Smooth muscle cell of trachea (primary cell): ENCODE measurements around the gene TTL. TPM values are rescaled to one million over a fixed set of nuclear protein-coding genes. Genes with fewer than 3 reads are reported as not detected.

Source experiments
- total RNA-seq: library from RNA; depleted of rRNA; stranded (reverse); fragments of >200 nt; gene quantifications from 2 replicates; pipeline ENCODE4 v1.2.1, GENCODE V29; 2014

The TTL gene
- total RNA-seq = 35.1 and 37.7 TPM in 2 replicates

DNA sequence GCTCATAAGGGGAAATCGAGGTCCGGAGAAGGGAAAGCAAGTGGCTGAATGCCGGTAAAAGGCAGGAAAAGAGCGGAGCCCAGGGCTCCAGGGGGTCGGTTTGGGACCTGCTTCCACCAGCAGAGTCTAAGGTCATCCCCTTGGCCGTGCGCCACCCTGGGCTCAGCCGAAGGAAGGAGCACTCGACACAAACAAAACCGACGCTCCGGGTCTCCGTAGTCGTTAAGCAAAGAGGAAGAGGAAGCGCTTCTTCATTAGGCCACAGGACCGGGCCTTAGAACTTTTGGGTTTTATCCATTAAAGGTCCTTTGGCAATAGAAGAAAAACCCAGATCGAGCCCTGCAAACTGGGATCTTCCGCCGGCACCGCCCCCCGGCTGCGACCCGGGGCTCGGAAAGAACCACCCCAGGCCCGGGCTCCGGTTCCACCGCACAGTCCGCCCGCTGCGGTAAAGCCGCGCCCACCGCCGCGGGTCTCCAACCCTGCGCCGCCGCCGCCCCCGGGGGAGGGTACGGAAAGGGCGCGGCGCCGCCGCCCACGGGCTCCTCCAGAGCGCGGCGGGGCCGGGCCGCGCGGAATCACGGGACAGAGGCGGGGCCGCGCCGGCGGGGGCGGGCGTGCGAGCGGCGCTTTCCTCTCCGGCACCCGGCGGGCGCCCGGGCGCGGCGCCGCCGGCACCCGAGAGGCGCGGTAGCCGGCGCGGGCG, at the start of gene TTL:
Gene TTL, plus strand, starts transcription at position 629 of the 706 bp plus-strand sequence. CDS start 189 bp downstream, outside the sequence.

DNA sequence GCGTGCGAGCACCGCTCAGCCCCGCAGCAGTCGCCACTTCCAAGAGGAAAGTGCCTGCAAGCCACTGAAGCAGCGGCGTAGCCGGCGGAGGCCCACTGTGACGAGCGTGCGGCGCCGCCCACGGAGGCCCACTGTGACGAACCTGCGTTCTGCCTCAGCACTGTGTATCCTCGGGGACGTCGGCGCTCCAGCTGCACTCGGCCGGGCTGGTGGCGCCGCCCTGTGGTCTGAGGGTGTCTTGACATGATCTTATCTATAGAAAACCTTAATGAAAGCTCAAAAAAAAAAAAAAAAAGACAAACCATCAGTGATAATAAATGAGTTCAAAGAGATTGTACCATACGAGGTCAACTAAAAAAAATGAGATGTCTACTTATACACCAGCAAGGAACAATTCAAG, 48.5 kb upstream of the TTL start, which contains the start of gene RGPD8:
Gene RGPD8, minus strand, starts transcription at position 166 of the 400 bp plus-strand sequence. CDS start 192 bp downstream, outside the sequence.

DNA sequence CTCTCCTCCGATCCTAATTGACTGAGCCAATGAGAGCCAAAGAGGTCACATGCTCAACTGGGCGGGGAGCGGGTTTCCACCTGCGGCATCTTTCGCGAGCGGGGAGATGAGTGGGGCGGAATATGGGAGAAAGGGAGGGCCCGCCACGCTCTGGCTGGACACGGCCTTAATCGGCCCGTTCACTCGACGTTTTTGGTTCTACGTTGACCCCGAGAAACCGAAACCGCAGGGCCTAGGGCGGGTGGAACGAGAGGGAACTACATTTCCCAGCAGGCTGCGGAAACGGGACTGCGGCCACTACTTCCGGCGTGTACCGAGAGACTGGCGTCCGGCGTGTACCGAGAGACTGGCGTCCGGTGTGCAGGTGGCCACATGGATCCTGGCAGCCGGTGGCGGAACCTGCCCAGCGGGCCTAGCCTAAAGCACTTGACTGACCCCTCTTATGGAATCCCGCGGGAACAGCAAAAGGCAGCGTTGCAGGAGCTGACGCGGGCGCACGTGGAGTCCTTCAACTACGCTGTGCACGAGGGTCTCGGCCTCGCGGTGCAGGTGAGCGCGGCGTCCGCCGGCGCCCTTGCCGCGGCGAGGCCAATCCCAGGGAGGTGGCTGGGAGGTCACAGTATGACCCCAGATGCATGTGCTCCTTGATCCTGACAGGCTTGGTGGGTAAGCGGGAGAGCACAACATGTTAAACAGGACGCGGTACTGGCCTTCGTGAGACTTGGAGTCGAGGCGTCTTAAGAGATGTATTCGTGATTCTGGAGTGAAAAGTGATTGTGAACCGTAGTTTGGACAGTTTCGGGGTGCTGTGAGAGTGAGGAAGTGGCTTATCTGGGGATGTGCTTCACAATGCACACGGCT, 60.4 kb downstream of the TTL start, which contains the start of gene POLR1B:
Gene POLR1B, plus strand, starts transcription at position 343 of the 861 bp plus-strand sequence. Its CDS starts 30 bp downstream, at position 373.

DNA sequence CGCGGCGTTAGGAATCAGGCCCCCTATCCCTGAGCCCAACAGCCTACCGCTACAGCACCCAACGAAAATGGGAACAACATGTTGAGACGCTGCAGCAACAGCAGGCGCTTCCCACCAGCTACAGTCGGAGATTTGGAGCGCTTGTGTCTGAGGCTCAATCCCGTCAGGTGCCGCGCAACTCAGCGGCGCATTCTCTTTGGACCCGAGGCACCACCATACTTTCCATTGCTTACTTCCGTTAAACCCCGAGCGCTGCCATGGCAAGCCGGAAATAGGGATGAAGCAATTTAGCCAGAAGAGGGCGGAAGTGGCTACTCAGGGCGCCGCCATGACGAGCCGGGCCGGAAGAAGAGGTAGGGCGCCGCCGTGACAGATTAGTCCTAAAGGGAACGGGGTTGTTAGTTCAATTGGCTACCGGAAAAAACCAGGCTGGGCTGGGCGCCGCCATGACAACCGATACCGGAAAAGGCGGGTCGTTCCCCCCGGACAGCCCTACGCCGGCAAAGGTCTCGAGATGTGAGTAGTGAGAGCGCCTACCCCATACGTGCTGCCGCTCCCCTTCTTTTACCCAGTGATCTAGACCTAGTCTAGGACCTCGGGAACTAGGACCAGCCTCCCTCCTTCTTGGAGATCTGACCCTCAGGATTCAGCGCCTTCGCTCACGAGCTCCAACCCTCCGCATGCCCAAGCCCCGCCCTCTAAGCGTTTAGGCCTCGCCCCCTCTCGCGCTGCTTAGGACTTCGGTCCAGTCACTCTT, 102.4 kb downstream of the TTL start, which contains the start of gene CHCHD5:
Gene CHCHD5, plus strand, starts transcription at position 476 of the 757 bp plus-strand sequence. Its CDS starts 39 bp downstream, at position 515.

Other genes starting within 250 kb of the TTL start
- gene ZC3H8, start 227.1 kb upstream of the TTL start, total RNA-seq = 5.5 and 5.8 TPM in 2 replicates
- 5.8 and 6.4 TPM in 2 replicates for gene ZC3H6, start 206.6 kb upstream of the TTL start, total RNA-seq
- 8.7 and 12.4 TPM in 2 replicates for gene RGPD8, start 48.5 kb upstream of the TTL start, total RNA-seq
- gene POLR1B, start 60.3 kb downstream of the TTL start, total RNA-seq = 10.9 and 12.5 TPM in 2 replicates
- 6.4 and 10.4 TPM in 2 replicates for gene CHCHD5, start 102.5 kb downstream of the TTL start, total RNA-seq
- 50.4 and 77.5 TPM in 2 replicates for gene SLC20A1, start 163.8 kb downstream of the TTL start, total RNA-seq
- gene NT5DC4, start 238.9 kb downstream of the TTL start, total RNA-seq = not detected in 2 replicates